Right atrium auricular region (tissue), 2 donors: ENCODE measurements around the gene CNTN4. TPM values are rescaled to one million over a fixed set of nuclear protein-coding genes. Genes with fewer than 3 reads are reported as not detected.
A peak's percentile ranks its signal among the peaks of the same experiment; 100 is the strongest.

Source experiments
- DNase-seq: peaks from one replicate; pipeline ENCODE4 v3.0.0-alpha.2; 2019; ENCODE audit warnings: low spot score
- H3K27ac ChIP-seq, 2 donors: fragments of 200-600 bp; sonication (generic); 1 replicate in 1 of 2; 2 replicates in 1 of 2; pipeline ENCODE4 v1.5.1; 2016 to 2019
- H3K27me3 ChIP-seq, 2 donors: fragments of 200-600 bp; sonication (generic); one replicate each; pipeline versions ENCODE4 v1.5.1 to v1.6.0; 2017 to 2019
- H3K36me3 ChIP-seq: fragments of 200-600 bp; sonication (generic); one replicate; pipeline ENCODE4 v1.5.1; 2016
- H3K4me1 ChIP-seq, 2 donors: fragments of 200-600 bp; sonication (generic); one replicate each; pipeline versions ENCODE4 v1.5.1 to v1.6.0; 2017 to 2019
- H3K4me3 ChIP-seq, 2 donors: fragments of 200-600 bp; sonication (generic); 1 replicate in 1 of 2; 2 replicates in 1 of 2; pipeline ENCODE4 v1.5.1; 2017 to 2019; ENCODE audit warnings: mild to moderate bottlenecking in 1 of 2, moderate library complexity in 1 of 2
- H3K9me3 ChIP-seq, 2 donors: fragments of 200-600 bp; sonication (generic); one replicate each; pipeline ENCODE4 v1.5.1; 2019
- CTCF ChIP-seq, 2 donors: fragments of 200-600 bp; sonication (generic); IDR thresholded peaks; one replicate each; pipeline ENCODE4 v1.5.1; 2019; ENCODE audit warnings: antibody characterized with exemption in 2 of 2
- total RNA-seq, 2 donors: library from RNA; depleted of rRNA; stranded (reverse); fragments of >200 nt; gene quantifications; one replicate each; pipeline ENCODE4 v1.1.0, GENCODE V29; 2016

Gene CNTN4
- total RNA-seq, 2 donors from 2014 or later, result 5.3 to 5.7 TPM

DNA sequence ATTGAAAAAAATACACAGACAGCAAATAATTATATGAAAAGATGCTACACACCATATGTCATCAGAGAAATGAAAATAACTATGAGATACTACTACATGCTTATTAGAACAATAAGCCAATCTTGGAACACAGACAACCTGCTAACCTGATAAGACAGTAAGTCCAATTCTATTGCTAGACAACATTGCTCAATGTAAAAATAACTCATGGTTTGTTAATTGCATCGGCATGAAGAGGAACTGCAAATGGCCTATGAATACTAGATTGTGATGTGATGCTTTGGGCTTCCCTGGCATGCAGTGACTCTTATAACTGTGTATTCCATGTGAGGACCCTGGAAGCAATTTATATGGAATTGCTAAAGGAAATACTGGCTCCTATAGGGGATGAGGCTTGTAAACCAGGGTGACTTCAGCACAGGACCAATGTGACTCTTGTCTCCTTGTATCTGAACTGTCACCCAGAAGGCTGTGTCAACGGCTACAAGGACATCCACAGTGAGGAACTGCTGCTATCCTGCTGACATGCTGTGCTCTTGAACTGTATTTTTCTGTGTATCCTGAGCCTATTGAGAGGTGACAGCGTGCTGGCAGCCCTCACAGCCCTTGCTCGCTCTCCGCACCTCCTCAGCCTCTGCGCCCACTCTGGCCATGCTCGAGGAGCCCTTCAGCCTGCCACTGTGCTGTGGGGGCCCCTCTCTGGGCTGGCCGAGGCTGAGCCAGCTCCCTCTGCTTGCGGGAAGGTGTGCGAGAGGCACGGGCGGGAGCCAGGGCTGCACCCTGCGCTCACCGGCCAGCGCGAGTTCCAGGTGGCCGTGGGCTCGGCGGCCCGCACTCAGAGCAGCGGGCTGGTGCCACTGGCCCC, 385.7 kb downstream of the CNTN4 start:
- H3K36me3 ChIP-seq, result no peaks in the 10 kb centered on the region
- TF ChIP-seq CTCF (IDR thresholded peaks at IDR 0.05), result no peak
- no peaks in the 10 kb centered on the region for H3K4me1 ChIP-seq
- no peaks in the 10 kb centered on the region for H3K9me3 ChIP-seq
- H3K4me3 ChIP-seq, result no peak overlapping the region
- no peaks in the 10 kb centered on the region for H3K27me3 ChIP-seq
- peak overlapping the region in 1 of 2 donors; percentile 75 for H3K27ac ChIP-seq
- DNase-seq, result no peak

- no peaks in the 10 kb centered on the region for H3K36me3 ChIP-seq
- no peak overlapping the region for H3K4me3 ChIP-seq
- no peak for TF ChIP-seq CTCF (IDR thresholded peaks at IDR 0.05)
- no peaks in the 10 kb centered on the region for H3K27me3 ChIP-seq
- peak overlapping the region in 1 of 2 donors; percentile 75 for H3K27ac ChIP-seq
- no peaks in the 10 kb centered on the region for H3K4me1 ChIP-seq
- no peaks in the 10 kb centered on the region for H3K9me3 ChIP-seq
- DNase-seq, result no peak
These were observed 386.3 kb downstream of the CNTN4 start for GRCh38 chr3:2485027-2485375.

DNA sequence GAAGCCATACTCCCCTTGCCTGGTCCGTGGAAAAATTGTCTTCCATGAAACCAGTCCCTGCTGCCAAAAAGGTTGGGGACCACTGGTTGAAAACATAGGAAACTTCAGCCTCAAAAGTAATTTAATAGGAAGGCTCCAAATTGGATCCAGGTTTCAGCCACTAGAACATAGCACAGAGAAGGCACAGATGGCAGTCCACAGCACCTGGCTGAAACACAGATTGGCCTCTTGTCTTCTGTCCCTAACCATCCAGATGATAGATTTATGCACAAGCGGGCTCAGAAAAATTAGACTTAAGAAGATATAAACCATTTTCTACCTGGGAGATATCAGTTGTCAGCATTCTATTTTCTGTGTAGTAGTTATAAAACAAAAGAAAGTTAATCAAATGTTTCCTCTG, 397.1 kb downstream of the CNTN4 start:
- no peaks in the 10 kb centered on the region for H3K9me3 ChIP-seq
- no peaks in the 10 kb centered on the region for H3K4me1 ChIP-seq
- DNase-seq, result no peak
- no peak overlapping the region for H3K27ac ChIP-seq
- no peaks in the 10 kb centered on the region for H3K27me3 ChIP-seq
- H3K36me3 ChIP-seq, result no peaks in the 10 kb centered on the region
- no peak for TF ChIP-seq CTCF (IDR thresholded peaks at IDR 0.05)
- no peak overlapping the region for H3K4me3 ChIP-seq

DNA sequence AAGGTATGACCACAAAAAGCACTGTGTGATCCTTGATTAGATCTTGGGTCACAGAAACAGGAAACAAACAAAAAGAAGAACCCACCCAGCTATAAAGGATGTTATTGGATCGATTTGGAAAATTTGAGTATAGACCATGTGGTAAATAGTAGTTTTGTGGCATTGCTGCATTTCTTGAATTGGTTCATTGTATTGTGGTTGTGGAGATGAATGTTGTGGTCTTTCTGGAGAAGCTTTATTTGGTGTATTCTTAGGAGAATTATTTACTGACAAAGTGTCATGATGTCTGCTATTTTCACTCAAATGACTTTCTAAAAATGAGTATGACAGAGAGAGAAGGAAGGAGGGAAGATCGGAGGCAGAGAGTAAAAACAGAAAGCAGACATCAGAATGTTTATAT, 406.2 kb downstream of the CNTN4 start:
- Histone ChIP-seq H3K27ac (no peak overlapping the region), H3K4me3 (no peak overlapping the region), H3K4me1 (no peaks in the 10 kb centered on the region), H3K27me3 (no peaks in the 10 kb centered on the region), H3K36me3 (no peaks in the 10 kb centered on the region), H3K9me3 (no peaks in the 10 kb centered on the region)
- TF ChIP-seq CTCF (IDR thresholded peaks at IDR 0.05), result no peak
- DNase-seq, result no peak

- H3K4me3 ChIP-seq, result no peak overlapping the region
- H3K4me1 ChIP-seq, result no peaks in the 10 kb centered on the region
- no peaks in the 10 kb centered on the region for H3K9me3 ChIP-seq
- H3K36me3 ChIP-seq, result no peaks in the 10 kb centered on the region
- no peak for TF ChIP-seq CTCF (IDR thresholded peaks at IDR 0.05)
- H3K27ac ChIP-seq, result no peak overlapping the region
- DNase-seq, result no peak
- H3K27me3 ChIP-seq, result no peaks in the 10 kb centered on the region
These were observed 408.1 kb downstream of the CNTN4 start for GRCh38 chr3:2506776-2507175.
